Measurements from ENCODE around the gene PROX1.
A peak's percentile ranks its signal among the peaks of the same experiment; 100 is the strongest.

PROX1 gene

DNA sequence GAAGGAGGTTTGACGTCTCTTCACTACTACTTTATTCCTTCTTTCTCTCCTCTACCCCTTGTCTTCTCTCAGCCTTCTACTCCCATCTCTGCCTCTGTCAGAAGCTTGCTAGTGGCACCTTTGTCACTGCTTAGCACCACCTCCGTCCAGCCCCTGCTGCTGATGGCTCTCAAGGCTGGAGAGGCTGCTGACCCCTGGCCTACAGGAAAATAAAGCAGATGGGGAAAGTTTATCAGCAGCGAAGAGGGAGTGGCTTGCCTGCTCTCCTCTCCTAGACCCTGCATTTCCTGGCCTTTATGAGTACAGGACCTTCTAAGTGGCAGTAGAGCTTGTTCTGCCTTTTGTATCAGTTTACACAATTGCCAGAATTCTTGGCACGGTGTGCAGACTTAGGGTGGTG is 27.0 kb downstream of the PROX1 start:
- intact Hi-C loops (cut with DNase I): no loop called here
- no peak for DNase-seq

DNA sequence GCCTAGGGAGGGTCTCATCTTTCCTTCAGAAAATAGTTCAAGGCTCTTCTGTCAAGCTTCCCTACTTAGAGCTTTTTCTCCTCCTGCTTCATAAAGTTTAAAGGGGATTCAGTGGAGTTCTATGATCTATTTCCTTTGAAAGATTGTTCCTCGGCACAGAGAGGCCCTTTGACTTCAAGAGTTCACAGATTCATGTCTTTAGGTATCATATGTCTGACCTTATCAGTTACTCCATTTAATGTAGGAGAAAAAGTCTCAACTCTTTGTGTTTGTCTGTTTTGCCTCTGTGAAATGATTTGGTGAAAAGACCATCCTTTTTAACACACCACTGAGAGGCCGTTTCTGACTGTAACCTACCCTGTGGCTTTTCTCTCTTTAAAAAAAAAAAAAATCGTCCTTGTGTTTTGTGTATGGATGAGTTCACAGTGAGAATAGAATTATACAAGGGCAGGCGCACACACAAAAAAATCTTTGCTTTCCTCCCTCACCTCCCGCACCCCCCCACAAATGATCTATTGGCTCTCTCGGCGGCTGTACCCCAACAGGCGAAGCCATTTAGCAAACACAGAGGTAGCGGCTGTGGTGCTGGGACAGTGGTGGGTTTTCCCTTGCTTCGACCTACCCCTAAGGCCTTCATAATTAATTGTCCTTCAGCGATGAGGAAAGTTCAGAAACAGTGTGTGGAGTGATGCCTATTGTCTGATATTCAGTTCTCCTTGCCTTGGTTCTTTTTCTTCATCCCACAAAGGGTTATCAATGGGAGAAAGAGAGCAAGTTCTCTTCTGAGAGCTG is 29.6 kb downstream of the PROX1 start:
- intact Hi-C loops (cut with DNase I): no loop called here
- DNase-seq: no peak

DNA sequence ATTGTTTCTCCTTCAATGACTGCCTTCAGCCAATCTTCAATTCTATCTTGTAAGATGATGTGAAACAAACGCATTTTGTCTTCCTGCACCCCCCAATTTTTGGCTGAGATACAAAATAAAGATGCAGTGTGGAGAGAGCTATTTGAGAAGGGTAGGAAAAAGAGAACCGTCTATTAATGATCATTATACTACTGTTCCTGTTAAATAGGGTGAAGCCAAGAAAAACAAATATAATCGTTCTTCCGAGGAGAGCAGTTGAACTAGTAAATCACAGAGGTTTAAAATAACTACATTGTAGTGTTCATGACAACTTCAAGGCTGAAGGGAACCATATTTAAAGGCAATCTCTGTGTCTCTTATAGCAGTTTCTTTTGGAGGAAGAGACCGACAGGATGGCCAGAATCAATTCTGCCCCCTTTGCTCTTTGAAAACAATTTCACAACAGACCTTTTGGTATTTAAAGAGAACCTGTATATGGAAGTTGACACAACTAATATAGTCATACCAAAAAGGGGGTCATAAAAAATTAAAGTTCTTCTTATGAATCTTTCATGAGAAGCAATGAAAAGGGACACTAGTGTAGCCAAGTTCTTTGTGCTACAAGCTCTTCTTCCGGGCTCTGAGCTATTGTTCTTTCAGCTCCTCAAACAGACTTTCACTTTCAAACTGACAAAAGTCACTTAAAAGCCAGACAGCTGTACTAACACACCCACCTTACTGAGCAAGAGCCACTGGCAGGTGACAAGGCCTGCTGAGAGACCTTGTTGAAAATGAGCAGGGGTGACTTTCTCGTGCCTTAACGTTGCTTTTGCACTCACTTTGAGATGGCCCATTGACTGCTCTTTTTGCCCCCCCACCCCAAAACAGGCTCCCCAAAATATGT is 30.9 kb downstream of the PROX1 start:
- no peak for DNase-seq
- intact Hi-C loops (cut with DNase I): no loop called here

- intact Hi-C loops (cut with DNase I): no loop called here
- peak in 4 of 10 donors; percentile 13 to 89 (median 50) for DNase-seq
Observed at GRCh38 chr1:214019499-214019898, 31.7 kb downstream of the PROX1 start.

DNA sequence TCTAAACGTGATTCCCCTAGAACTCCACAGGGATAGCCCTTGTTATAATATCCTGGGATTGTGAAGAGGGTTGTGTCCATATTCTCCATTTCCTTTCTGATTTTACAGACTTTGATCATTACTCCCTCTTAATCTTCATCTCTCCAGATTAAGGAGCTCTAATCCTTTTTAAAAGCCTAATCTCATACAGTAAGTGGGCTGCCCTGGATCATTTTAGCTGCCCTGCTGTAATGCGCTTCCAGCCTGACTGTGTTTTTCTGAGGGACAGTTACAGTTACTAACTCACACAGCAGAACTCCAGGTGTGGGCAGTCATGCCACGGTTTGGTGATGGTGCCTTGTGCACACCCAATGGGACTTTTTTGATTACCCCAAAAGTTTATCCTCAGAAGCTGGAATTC is 33.5 kb downstream of the PROX1 start:
- no peak for DNase-seq
- intact Hi-C loops (cut with DNase I): no loop called here

DNA sequence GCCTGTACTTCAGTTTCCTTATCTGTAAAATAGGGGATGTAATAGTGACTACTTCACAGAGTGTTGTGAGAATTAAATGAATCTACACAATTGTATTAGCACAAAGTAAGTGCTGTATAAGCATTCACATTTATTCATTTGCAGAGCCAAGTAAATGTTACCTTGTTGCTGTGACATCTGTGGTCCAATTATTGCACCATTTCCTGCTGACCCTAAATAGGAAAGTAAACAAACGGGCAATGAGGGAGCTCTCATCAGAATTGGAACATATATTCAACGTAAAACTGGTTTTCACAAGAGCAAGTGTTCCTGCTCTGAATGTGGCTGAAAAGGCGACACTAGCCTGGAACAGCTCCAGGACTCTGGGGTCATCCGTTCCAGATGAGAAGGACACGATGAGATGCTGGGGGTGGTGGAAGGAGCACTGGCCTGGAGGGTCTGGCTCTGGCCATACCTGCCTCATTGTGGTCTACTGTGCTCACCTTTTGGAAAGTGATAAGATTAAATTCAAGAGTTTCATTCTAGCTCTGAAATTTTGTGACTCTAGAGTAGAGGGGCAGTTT is 34.5 kb downstream of the PROX1 start:
- DNase-seq: peak in 2 of 10 donors; percentile 66 to 71
- intact Hi-C loops (cut with DNase I): no loop called here

- DNase-seq: no peak
Observed at GRCh38 chr1:214022810-214023425, 35.1 kb downstream of the PROX1 start.

DNA sequence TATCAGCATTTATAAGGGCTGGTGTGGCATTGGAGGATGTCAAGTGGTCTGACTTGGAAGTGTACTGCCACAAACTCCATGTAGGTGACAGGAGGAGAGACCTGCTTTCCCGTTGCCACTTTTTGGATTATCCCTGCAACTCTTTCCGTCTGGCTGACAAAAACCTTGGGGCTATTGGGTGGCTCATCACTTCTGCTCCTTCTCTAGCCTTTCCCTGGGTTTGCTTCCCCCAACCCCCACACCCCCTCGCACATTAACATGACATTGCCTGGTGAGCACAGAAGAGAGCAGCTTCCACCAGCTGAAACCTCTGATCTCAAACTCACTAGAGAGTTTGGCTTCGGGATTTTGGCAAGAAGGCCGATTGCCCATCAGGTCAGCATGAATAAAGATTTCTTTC is 39.2 kb downstream of the PROX1 start:
- no peak for DNase-seq
- intact Hi-C loops (cut with DNase I): no loop called here

More at GRCh38 chr1:214022810-214023425, 35.1 kb downstream of the PROX1 start:
- intact Hi-C loops (cut with DNase I): no loop called here

DNA sequence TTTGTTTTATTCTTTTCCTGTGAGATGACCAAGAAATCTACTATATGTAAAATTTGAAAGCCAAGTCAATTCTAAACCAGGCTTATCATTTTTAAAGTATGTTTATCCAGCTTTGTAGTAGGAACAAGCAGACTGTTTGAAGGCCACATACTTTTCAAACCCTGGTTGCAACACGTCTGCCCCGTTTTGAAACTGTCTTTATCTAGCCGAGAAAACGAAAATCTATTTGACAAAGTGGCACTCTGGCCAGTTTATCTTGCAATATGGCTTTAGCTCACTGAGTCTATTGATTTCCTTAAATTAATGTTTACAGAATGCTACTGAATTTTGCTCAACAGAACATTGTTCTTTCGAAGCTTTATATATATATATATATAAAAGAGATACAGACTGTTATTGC is 39.7 kb downstream of the PROX1 start:
- no peak for DNase-seq
- intact Hi-C loops (cut with DNase I): no loop called here

DNA sequence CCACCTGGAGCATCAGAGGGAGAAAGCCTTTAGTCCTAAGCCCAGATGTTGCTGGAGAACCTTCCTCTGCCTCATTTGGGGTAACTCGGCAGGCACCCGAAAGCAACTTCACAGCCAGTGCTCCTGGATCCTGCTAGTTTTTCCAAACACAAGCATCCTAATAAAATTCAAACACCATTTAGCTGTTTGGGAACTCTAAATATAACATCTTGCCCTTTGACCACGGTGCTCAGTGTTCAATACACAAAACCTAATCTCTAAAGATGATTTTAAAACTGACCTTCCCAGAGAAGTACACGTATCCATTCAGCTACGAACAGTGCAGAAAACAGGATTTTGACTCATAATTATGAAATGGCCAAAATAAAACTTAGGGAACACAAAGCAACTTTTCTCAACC is 40.3 kb downstream of the PROX1 start:
- intact Hi-C loops (cut with DNase I): no loop called here
- no peak for DNase-seq

DNA sequence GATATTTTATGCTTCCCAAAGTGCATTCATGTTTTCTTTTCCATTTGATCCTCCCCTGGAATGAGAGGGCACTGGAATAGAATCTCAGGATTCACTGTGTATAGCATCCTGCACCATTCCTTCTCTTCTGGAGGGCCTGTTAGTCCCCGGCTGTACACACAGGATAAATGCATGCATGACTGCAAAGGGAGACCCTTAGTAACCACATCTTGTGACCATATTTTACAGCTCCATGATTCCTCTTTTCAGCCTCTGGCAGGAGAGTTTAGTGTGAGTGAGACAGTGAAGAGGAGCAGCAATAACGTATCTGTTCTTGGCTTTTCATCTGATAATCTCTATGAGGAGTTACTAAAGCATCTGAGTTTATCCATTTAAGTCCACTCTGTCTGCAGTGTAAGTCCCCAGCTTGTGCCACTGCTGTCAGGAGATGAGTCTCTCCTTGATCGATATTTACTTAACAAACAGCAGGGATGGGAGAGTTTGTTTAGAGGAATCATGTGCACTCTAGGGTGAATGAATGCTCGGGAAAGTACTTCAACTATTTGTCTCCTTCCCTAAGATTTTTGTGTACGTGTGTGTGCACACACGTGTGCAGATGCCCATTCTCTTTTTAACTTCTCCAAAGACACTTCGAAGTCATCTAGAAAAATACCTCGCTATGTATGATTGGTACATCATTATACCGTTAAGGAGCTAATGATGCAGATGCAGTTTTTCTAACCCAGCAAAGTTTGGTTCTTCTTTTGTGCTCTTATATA is 41.1 kb downstream of the PROX1 start:
- intact Hi-C loops (cut with DNase I): no loop called here
- DNase-seq: no peak

- no peak for DNase-seq
- intact Hi-C loops (cut with DNase I): loop anchor here (10.0 kb wide), 1 partner anchor 95 kb away; no protein-coding TSS in a partner anchor
Observed at GRCh38 chr1:214029796-214030195, 42.0 kb downstream of the PROX1 start.

- DNase-seq: no peak
- intact Hi-C loops (cut with DNase I): loop anchor here (10.0 kb wide), 1 partner anchor 94 kb away; no protein-coding TSS in a partner anchor
Observed at GRCh38 chr1:214031267-214031650, 43.5 kb downstream of the PROX1 start.

- no peak for DNase-seq
- intact Hi-C loops (cut with DNase I): loop anchor here (10.0 kb wide), 1 partner anchor 87 kb away; no protein-coding TSS in a partner anchor
Observed at GRCh38 chr1:214037468-214037867, 49.7 kb downstream of the PROX1 start.

- DNase-seq: no peak
- intact Hi-C loops (cut with DNase I): loop anchor here (10.0 kb wide), 1 partner anchor 85 kb away; no protein-coding TSS in a partner anchor
Observed at GRCh38 chr1:214039394-214040018, 51.7 kb downstream of the PROX1 start.

GRCh38 chr1:214043167-214043566 is 55.4 kb downstream of the PROX1 start:
- intact Hi-C loops (cut with DNase I): no loop called here
- DNase-seq: no peak

GRCh38 chr1:214044438-214045214 is 56.9 kb downstream of the PROX1 start:
- intact Hi-C loops (cut with DNase I): no loop called here
- no peak for DNase-seq

DNA sequence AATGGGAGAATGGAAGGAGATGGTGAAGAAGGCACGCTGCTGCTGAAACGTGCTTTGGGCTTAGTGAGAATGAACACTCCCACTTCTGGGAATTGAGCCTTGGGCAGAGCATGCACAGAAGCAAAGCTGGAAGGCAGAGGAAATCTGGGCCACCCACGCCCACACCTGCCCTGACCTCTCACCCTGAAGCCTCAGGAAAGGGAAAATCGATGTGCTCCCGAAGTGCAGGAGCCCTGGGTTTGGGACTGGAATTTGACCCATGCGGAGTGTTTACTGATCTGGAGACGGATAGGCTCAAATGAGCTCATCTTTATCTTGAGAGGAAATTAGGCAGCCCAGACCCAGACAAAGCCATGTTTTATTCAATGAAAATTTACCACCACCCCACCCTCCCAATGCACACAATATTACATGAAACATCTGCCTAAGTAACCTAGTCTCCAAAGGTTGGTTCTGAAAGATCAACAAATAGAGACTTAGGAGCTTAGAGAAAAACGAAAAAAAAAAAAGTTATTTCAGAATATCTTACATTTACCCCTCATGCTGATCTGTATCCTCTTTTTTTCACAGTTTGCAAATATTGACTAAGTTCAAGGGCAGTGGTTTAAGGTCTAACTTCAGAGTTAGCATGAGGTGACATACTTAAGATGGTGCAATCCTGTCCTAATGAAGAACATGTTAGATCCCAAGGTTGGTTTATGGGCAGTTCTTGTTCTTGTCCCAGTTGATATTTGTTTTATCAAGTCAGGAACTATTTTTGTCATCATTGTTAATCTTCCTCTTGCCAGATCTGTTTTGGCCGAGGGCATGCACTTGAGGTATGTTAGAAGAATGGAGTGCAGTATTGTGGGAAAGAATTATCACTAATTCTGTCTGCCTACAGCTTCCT is 63.0 kb downstream of the PROX1 start:
- intact Hi-C loops (cut with DNase I): no loop called here

More for the DNA sequence above, 63.0 kb downstream of the PROX1 start:
- DNase-seq: no peak
